Spleen (tissue), 7 donors: ENCODE results near the gene IQGAP2.

Source experiments
- POLR2AphosphoS5 ChIP-seq, 3 donors: sonication (generic); formaldehyde crosslinking; IDR thresholded peaks; one replicate each; pipeline ENCODE4 v1.5.1; 2017; ENCODE audit warnings: antibody characterized with exemption in 3 of 3
- TF ChIP-seq, protein P1 (sequence below), 11 experiments: fragments of 200-600 bp in 7 of 11; fragments of 450-650 bp in 4 of 11; sonication (generic) in 4 of 11; IDR thresholded peaks in 8 of 11; conservative IDR thresholded peaks in 3 of 11; 1 replicate in 7 of 11; 2 replicates in 4 of 11; pipeline versions ENCODE4 v1.4.0 to v1.8.0; 2016 to 2021; ENCODE audit warnings: antibody characterized with exemption in 11 of 11, inconsistent platforms in 4 of 11, mild to moderate bottlenecking in 1 of 11
- donor health status: DM: no; HTN: no; CAD: no; lungs with moderate emphysema.
- donor health status: DM: no; HTN: no; CAD: no.
- donor health status: DM: no; HTN: no; CAD: no.

DNA sequence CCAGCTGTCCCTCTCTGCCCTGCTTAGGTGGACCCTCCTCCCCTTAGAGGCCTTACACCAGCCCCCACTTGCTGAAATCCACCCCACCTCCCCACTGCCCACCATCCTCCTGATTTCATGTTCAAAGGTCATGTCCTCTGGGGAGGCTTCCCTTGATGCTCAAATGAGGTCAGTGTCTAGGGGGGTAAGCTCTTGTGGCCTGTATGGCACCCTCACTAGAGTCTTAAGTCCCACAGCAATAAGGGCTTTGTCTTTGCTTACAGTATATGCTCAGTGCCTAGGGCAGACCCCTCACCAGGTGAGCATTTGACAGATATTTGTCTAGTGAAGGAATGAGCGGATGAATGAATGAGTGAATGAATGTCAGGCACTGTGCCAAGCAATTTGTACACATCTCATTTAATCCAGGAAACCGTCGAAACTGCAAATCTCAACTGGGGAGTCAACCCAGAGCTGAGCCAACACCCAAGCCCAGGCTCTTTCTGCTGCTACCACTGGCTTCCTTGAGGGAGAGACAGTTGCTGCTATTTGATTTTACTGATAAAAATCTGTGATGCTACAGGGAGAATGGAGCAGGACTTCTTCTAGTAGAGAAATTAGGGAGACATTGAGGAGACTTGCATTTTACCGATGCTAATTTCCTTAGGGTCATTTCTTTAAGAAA lies 101.9 kb downstream of the IQGAP2 start:
- TF ChIP-seq, protein P1, sequence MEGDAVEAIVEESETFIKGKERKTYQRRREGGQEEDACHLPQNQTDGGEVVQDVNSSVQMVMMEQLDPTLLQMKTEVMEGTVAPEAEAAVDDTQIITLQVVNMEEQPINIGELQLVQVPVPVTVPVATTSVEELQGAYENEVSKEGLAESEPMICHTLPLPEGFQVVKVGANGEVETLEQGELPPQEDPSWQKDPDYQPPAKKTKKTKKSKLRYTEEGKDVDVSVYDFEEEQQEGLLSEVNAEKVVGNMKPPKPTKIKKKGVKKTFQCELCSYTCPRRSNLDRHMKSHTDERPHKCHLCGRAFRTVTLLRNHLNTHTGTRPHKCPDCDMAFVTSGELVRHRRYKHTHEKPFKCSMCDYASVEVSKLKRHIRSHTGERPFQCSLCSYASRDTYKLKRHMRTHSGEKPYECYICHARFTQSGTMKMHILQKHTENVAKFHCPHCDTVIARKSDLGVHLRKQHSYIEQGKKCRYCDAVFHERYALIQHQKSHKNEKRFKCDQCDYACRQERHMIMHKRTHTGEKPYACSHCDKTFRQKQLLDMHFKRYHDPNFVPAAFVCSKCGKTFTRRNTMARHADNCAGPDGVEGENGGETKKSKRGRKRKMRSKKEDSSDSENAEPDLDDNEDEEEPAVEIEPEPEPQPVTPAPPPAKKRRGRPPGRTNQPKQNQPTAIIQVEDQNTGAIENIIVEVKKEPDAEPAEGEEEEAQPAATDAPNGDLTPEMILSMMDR (IDR thresholded peaks at IDR 0.05 in 8 of 11, conservative IDR thresholded peaks at IDR 0.05 in 3 of 11) = no peak
- TF ChIP-seq POLR2AphosphoS5 (IDR thresholded peaks at IDR 0.05) = no peak
